H1 (cell line): ENCODE results near the gene LAMB3. TPM values are rescaled to one million over a fixed set of nuclear protein-coding genes. Genes with fewer than 3 reads are reported as not detected.

ENCODE experiments used
- CTCF ChIA-PET: fragments of 300-600 bp; sonication (Branson Sonifier 250); formaldehyde crosslinking; loops from one replicate; lab custom pipeline; 2021; ENCODE audit not compliant: partially characterized antibody; lab: Charles Lee
- POLR2A ChIA-PET: fragments of 300-600 bp; sonication (Branson Sonifier 250); formaldehyde crosslinking; loops from one replicate; lab custom pipeline; 2021; ENCODE audit warnings: inconsistent platforms; ENCODE audit not compliant: partially characterized antibody; lab: Charles Lee
- DNase-seq, 2 experiments: peaks; one replicate each; pipeline versions ENCODE4 v3.0.0 to v3.0.0-alpha.2; 2010 to 2022; ENCODE audit warnings: low spot score in 2 of 2, low read depth in 1 of 2, mixed read lengths in 1 of 2
- FAIRE-seq: peaks from 2 replicates; lab custom pipeline; 2011; peaks lifted over from hg19 to GRCh38; lab: Jason Lieb, UNC
- H2AFZ ChIP-seq: 2 replicates; pipeline ENCODE4 v1.8.1; 2012; ENCODE audit warnings: low read length, inconsistent platforms
- H2AK5ac ChIP-seq: 2 replicates; pipeline ENCODE4 v1.6.1; 2013; ENCODE audit warnings: low read depth, low read length
- H2BK120ac ChIP-seq: replicated peaks from 2 replicates; pipeline ENCODE3; 2013; ENCODE audit warnings: low read depth, low read length, inconsistent platforms
- H2BK12ac ChIP-seq: 2 replicates; pipeline ENCODE4 v1.6.1; 2013; ENCODE audit warnings: low read depth, low read length
- H2BK15ac ChIP-seq: 2 replicates; pipeline ENCODE4 v1.6.1; 2013; ENCODE audit warnings: low read length
- H2BK20ac ChIP-seq: 2 replicates; pipeline ENCODE4 v1.6.1; 2013; ENCODE audit warnings: low read length
- H2BK5ac ChIP-seq: 2 replicates; pipeline ENCODE4 v1.6.1; 2013; ENCODE audit warnings: low read depth, low read length
- H3K14ac ChIP-seq: 2 replicates; pipeline ENCODE4 v1.6.1; 2013; ENCODE audit warnings: inconsistent platforms; ENCODE audit not compliant: insufficient read length
- H3K18ac ChIP-seq: 2 replicates; pipeline ENCODE4 v1.6.1; 2013; ENCODE audit warnings: low read length; ENCODE audit errors: extremely low read depth
- H3K23ac ChIP-seq: 2 replicates; pipeline ENCODE4 v1.6.1; 2013; ENCODE audit warnings: inconsistent platforms; ENCODE audit not compliant: insufficient read length
- H3K23me2 ChIP-seq: 2 replicates; pipeline ENCODE4 v1.6.1; 2013; ENCODE audit warnings: low read depth, low read length
- H3K27ac ChIP-seq: 2 replicates; pipeline ENCODE4 v1.6.1; 2011; ENCODE audit warnings: low read depth, low read length, inconsistent platforms
- H3K27me3 ChIP-seq, 4 experiments: replicated peaks in 1 of 4; 1 replicate in 1 of 4; 2 replicates in 3 of 4; pipeline versions ENCODE4 v1.6.1 to v1.8.1; 2011 to 2013; ENCODE audit warnings: low read length in 3 of 4, mild to moderate bottlenecking in 3 of 4, inconsistent platforms in 2 of 4, mixed read lengths in 2 of 4, moderate library complexity in 1 of 4; ENCODE audit not compliant: control insufficient read depth in 3 of 4, insufficient read depth in 3 of 4; ENCODE audit errors: extremely low read depth in 1 of 4
- H3K36me3 ChIP-seq, 4 experiments: 2 replicates each; pipeline versions ENCODE4 v1.6.1 to v1.8.1; 2011 to 2013; ENCODE audit warnings: mild to moderate bottlenecking in 4 of 4, low read length in 3 of 4, moderate library complexity in 2 of 4, control low read depth in 1 of 4, inconsistent platforms in 1 of 4; ENCODE audit not compliant: insufficient read depth in 4 of 4, control insufficient read depth in 2 of 4
- H3K4ac ChIP-seq: replicated peaks from 2 replicates; pipeline ENCODE3; 2013; ENCODE audit warnings: low read length, low read depth, mixed read lengths, inconsistent platforms; ENCODE audit not compliant: insufficient read length
- H3K4me1 ChIP-seq, 4 experiments: replicated peaks in 1 of 4; 1 replicate in 1 of 4; 2 replicates in 3 of 4; pipeline versions ENCODE4 v1.6.1 to v1.8.1; 2011 to 2013; ENCODE audit warnings: low read length in 3 of 4, inconsistent platforms in 2 of 4, mixed read lengths in 1 of 4; ENCODE audit not compliant: insufficient read depth in 4 of 4, control insufficient read depth in 3 of 4
- H3K4me2 ChIP-seq, 2 experiments: 2 replicates each; pipeline versions ENCODE4 v1.6.1 to v1.8.1; 2011 to 2013; ENCODE audit warnings: low read depth in 2 of 2, low read length in 2 of 2, control low read depth in 1 of 2, inconsistent platforms in 1 of 2, mild to moderate bottlenecking in 1 of 2; ENCODE audit not compliant: insufficient read depth in 1 of 2
- H3K4me3 ChIP-seq, 4 experiments: fragments of 200-600, 300-600 bp in 1 of 4; sonication (generic), shearing (Covaris generic), sonication (Bioruptor Twin) in 1 of 4; 2 replicates each; pipeline versions ENCODE4 v1.5.1 to v1.8.1; 2011 to 2016; ENCODE audit warnings: low read length in 4 of 4, low read depth in 3 of 4, control low read depth in 2 of 4, inconsistent platforms in 2 of 4, mild to moderate bottlenecking in 2 of 4, mixed read lengths in 1 of 4, moderate library complexity in 1 of 4; ENCODE audit not compliant: insufficient read depth in 2 of 4; ENCODE audit errors: extremely low read depth in 1 of 4
- H3K56ac ChIP-seq: replicated peaks from 2 replicates; pipeline ENCODE3; 2013; ENCODE audit warnings: low read depth, mild to moderate bottlenecking, mixed read lengths, low read length, inconsistent platforms; ENCODE audit not compliant: insufficient read length
- H3K79me1 ChIP-seq: 2 replicates; pipeline ENCODE4 v1.6.1; 2013; ENCODE audit warnings: low read depth, low read length, control low read depth
- H3K79me2 ChIP-seq, 2 experiments: 2 replicates each; pipeline versions ENCODE4 v1.6.1 to v1.8.1; 2012 to 2013; ENCODE audit warnings: low read length in 2 of 2, mild to moderate bottlenecking in 2 of 2, inconsistent platforms in 1 of 2; ENCODE audit not compliant: insufficient read depth in 2 of 2, control insufficient read depth in 1 of 2
- H3K9ac ChIP-seq, 4 experiments: replicated peaks in 1 of 4; 1 replicate in 1 of 4; 2 replicates in 3 of 4; pipeline versions ENCODE4 v1.6.1 to v1.8.1; 2011 to 2013; ENCODE audit warnings: low read depth in 3 of 4, low read length in 3 of 4, control low read depth in 2 of 4, mild to moderate bottlenecking in 2 of 4, moderate library complexity in 2 of 4, inconsistent platforms in 1 of 4; ENCODE audit errors: extremely low read depth in 1 of 4
- H3K9me3 ChIP-seq, 2 experiments: 2 replicates each; pipeline versions ENCODE4 v1.6.1 to v1.8.1; 2012 to 2013; ENCODE audit warnings: mild to moderate bottlenecking in 2 of 2, moderate library complexity in 2 of 2, control low read depth in 1 of 2, inconsistent platforms in 1 of 2, low read depth in 1 of 2, low read length in 1 of 2, mixed read lengths in 1 of 2; ENCODE audit not compliant: insufficient read depth in 2 of 2
- H4K20me1 ChIP-seq, 2 experiments: replicated peaks in 1 of 2; 2 replicates each; pipeline versions ENCODE3 to v1.8.1; 2011 to 2013; ENCODE audit warnings: inconsistent platforms in 2 of 2, low read length in 2 of 2, mild to moderate bottlenecking in 1 of 2; ENCODE audit not compliant: insufficient read depth in 2 of 2, control insufficient read depth in 1 of 2
- H4K5ac ChIP-seq: 2 replicates; pipeline ENCODE4 v1.6.1; 2013; ENCODE audit warnings: low read length, low read depth, mixed read lengths, inconsistent platforms; ENCODE audit not compliant: insufficient read length
- H4K8ac ChIP-seq: 2 replicates; pipeline ENCODE4 v1.8.0; 2013; ENCODE audit warnings: mild to moderate bottlenecking, moderate library complexity, low read length, inconsistent platforms; ENCODE audit not compliant: insufficient read depth; ENCODE audit errors: extremely low read depth
- H4K91ac ChIP-seq: replicated peaks from 2 replicates; pipeline ENCODE3; 2013; ENCODE audit warnings: low read length, mixed read lengths, inconsistent platforms; ENCODE audit not compliant: insufficient read length
- BRCA1 ChIP-seq: IDR thresholded peaks from 2 replicates; pipeline ENCODE4 v1.6.1; 2012; ENCODE audit warnings: low read depth, low read length, improper control_type of control experiment
- CHD2 ChIP-seq: IDR thresholded peaks from 2 replicates; pipeline ENCODE4 v1.6.1; 2012; ENCODE audit warnings: low read length, improper control_type of control experiment
- CTCF ChIP-seq, 3 experiments: IDR thresholded peaks; 1 replicate in 2 of 3; 2 replicates in 1 of 3; pipeline versions ENCODE4 v1.5.1 to v1.6.1; 2011; ENCODE audit warnings: low read length in 3 of 3, mild to moderate bottlenecking in 3 of 3, inconsistent platforms in 2 of 3, low read depth in 1 of 3, moderate library complexity in 1 of 3; ENCODE audit not compliant: insufficient read depth in 1 of 3; ENCODE audit errors: control extremely low read depth in 1 of 3
- HDAC6 ChIP-seq: IDR thresholded peaks from one replicate; pipeline ENCODE4 v1.7.1; 2012; ENCODE audit warnings: low read depth, mild to moderate bottlenecking, inconsistent platforms, low read length, moderate library complexity
- JUND ChIP-seq: IDR thresholded peaks from 2 replicates; pipeline ENCODE4 v1.6.1; 2011; ENCODE audit warnings: mild to moderate bottlenecking, improper control_type of control experiment, low read length
- MAFK ChIP-seq: IDR thresholded peaks from 2 replicates; pipeline ENCODE4 v1.6.1; 2012; ENCODE audit warnings: low read depth, mild to moderate bottlenecking, improper control_type of control experiment, low read length
- MAX ChIP-seq: IDR thresholded peaks from 2 replicates; pipeline ENCODE4 v1.6.1; 2012; ENCODE audit warnings: inconsistent platforms
- RAD21 ChIP-seq, 2 experiments: IDR thresholded peaks in 1 of 2; conservative IDR thresholded peaks in 1 of 2; 2 replicates each; pipeline ENCODE4 v1.6.1; 2011; ENCODE audit warnings: low read depth in 2 of 2, low read length in 2 of 2, improper control_type of control experiment in 1 of 2, inconsistent platforms in 1 of 2, mild to moderate bottlenecking in 1 of 2, moderate library complexity in 1 of 2
- SIN3A ChIP-seq, 2 experiments: IDR thresholded peaks in 1 of 2; conservative IDR thresholded peaks in 1 of 2; 2 replicates each; pipeline ENCODE4 v1.6.1; 2011 to 2012; ENCODE audit warnings: low read length in 2 of 2, improper control_type of control experiment in 1 of 2, low read depth in 1 of 2, mild to moderate bottlenecking in 1 of 2
- SP2 ChIP-seq: IDR thresholded peaks from 2 replicates; pipeline ENCODE4 v1.6.1; 2012; ENCODE audit warnings: mild to moderate bottlenecking, low read length, inconsistent platforms
- TEAD4 ChIP-seq: IDR thresholded peaks from 2 replicates; pipeline ENCODE4 v1.6.1; 2012; ENCODE audit warnings: low read depth, low read length, inconsistent platforms, mixed read lengths
- WGBS, 2 experiments: shearing (Covaris generic) in 1 of 2; methylation state at CpG; one replicate each; pipeline versions ENCODE4 v1.1.6 to v1.1.7; 2013 to 2015; ENCODE audit warnings: low lambda C conversion rate in 2 of 2, mixed read lengths in 2 of 2, inconsistent platforms in 1 of 2, low coverage in 1 of 2, missing lambda C conversion rate in 1 of 2; ENCODE audit not compliant: insufficient replicate concordance in 2 of 2, insufficient coverage in 1 of 2, insufficient read length in 1 of 2; ENCODE audit errors: extremely low coverage in 1 of 2, missing lambda C conversion rate in 1 of 2; 5-methylcytosine and 5-hydroxymethylcytosine counted together
- polyA plus RNA-seq, 7 experiments: library from polyadenylated mRNA; depleted of rRNA in 3 of 7; stranded (reverse) in 5 of 7; unstranded in 2 of 7; fragments of >200 nt in 5 of 7; fragments of 200-250 nt in 2 of 7; gene quantifications; 1 replicate in 5 of 7; 2 replicates in 1 of 7; 4 replicates in 1 of 7; pipeline versions ENCODE4 v1.2.1 to v1.2.3, GENCODE V29; 2011 to 2013; ENCODE audit warnings: missing spikeins in 2 of 7, mixed read lengths in 2 of 7
- total RNA-seq: library from RNA; stranded (reverse); fragmentation: NEBNext Ultra II Directional; extraction: Animal tissue kit (Norgen Biotek cat#: 25700); gene quantifications from 2 replicates; pipeline ENCODE4 v1.2.1, GENCODE V29; 2021

The LAMB3 gene
- total and polyA plus RNA-seq, 2 of the 8 experiments (the other 6 are each of a cell fraction or from before 2014, with no cell fraction given): 0.45 to 0.50 TPM

- no peak overlapping the region for H3K4ac ChIP-seq
- H3K4me2 ChIP-seq: no peak overlapping the region
- H3K9me3 ChIP-seq: no peaks in the 10 kb centered on the region
- no peak overlapping the region for H2BK12ac ChIP-seq
- no peaks in the 10 kb centered on the region for H3K36me3 ChIP-seq
- H2AFZ ChIP-seq: no peak overlapping the region
- H3K4me1 ChIP-seq: 0 out of 7 replicates have a peak, but pooled peaks cover 0 to 4% (median 0%) of the 10 kb centered on the region in 4 experiments
- H3K9ac ChIP-seq: no peak overlapping the region
- H3K27me3 ChIP-seq: no peaks in the 10 kb centered on the region
- DNase-seq (no peak), FAIRE-seq (peak; percentile 24)
- no peak overlapping the region for H3K4me3 ChIP-seq
- no peak overlapping the region for H2BK120ac ChIP-seq
- H4K5ac ChIP-seq: no peak overlapping the region
- H2BK5ac ChIP-seq: 0 out of 2 replicates have a peak overlapping the region, but pooled peaks have one; percentile 12
- H4K91ac ChIP-seq: no peak overlapping the region
- H2BK20ac ChIP-seq: no peak overlapping the region
- H2AK5ac ChIP-seq: no peak overlapping the region
- no peaks in the 10 kb centered on the region for H4K20me1 ChIP-seq
- H3K18ac ChIP-seq: no peak overlapping the region
- no peak overlapping the region for H3K23ac ChIP-seq
- no peak overlapping the region for H3K14ac ChIP-seq
- H3K79me1 ChIP-seq: no peaks in the 10 kb centered on the region
- no peaks in the 10 kb centered on the region for H3K79me2 ChIP-seq
- no peak overlapping the region for H2BK15ac ChIP-seq
- 90% methylated on average over 5 of the region's 5 CpGs; no CpG with 5 or more reads in 1 of the 2 experiments for WGBS, 2 experiments
- H3K23me2 ChIP-seq: no peaks in the 10 kb centered on the region
- H3K56ac ChIP-seq: no peak overlapping the region
- no peak overlapping the region for H4K8ac ChIP-seq
- ChIA-PET CTCF (interaction anchor here (0.6 to 2.8 kb wide), 36 partner anchors 8 to 510 kb away, joined by 3 to 15 read pairs (median 4); partner anchors contain the start of gene G0S2), POLR2A (interaction anchor here (0.8 kb wide), 1 partner anchor 28 kb away, joined by 4 read pairs; the partner anchor contains the start of gene G0S2)
- no peak overlapping the region for H3K27ac ChIP-seq
- TF ChIP-seq JUND (no peak), RAD21 (IDR thresholded peaks at IDR 0.05 in 1 of 2, conservative IDR thresholded peaks at IDR 0.05 in 1 of 2; ENCODE audit: low read depth in 2 of 2, low read length in 2 of 2) (peak; percentile 60 to 63), HDAC6 (no peak), CHD2 (no peak), SIN3A (conservative IDR thresholded peaks at IDR 0.05 in 1 of 2, IDR thresholded peaks at IDR 0.05 in 1 of 2; ENCODE audit: low read depth in 1 of 2, low read length in 2 of 2) (no peak), MAFK (no peak), CTCF (IDR thresholded peaks at IDR 0.05; ENCODE audit: control extremely low read depth in 1 of 3, insufficient read depth in 1 of 3, low read depth in 1 of 3, low read length in 3 of 3) (peak; percentile 63 to 86 (median 80)), SP2 (no peak), BRCA1 (no peak), MAX (0 out of 2 replicates have a peak, but pooled peaks have one; percentile 19), TEAD4 (no peak)
These were observed 5.7 kb downstream of the LAMB3 start for GRCh38 chr1:209646558-209646957.
